Measurements from ENCODE around the gene RSPO4. TPM values are rescaled to one million over a fixed set of nuclear protein-coding genes. Genes with fewer than 3 reads are reported as not detected.

RSPO4 gene
- total RNA-seq, 4 donors from 2014 or later = 0.27 to 0.47 (median 0.27) TPM; not detected in 1

DNA sequence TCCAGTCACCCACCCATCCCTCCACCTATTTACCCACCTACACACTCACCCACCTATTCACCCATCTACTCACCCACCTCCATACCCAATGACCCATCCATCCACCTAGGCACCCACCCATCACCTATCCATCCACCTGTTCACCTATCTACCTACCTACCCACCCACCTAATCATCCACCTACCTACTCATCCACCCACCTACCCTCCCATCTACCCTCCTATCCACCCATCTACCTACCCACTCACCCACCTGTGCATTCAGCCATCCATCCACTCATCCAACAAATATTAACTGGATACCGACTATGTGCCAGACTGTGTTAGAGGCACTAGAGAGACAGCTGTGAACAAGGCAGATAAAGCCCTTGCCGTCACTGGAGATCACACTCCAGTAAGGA lies 40.3 kb downstream of the RSPO4 start:
- Histone ChIP-seq H3K27me3 (peaks cover 75% of the 10 kb centered on the region), H3K27ac (no peak overlapping the region), H3K9me3 (no peaks in the 10 kb centered on the region), H3K36me3 (no peaks in the 10 kb centered on the region), H3K4me1 (no peaks in the 10 kb centered on the region), H3K4me3 (no peak overlapping the region)
- no peak for TF ChIP-seq POLR2A (IDR thresholded peaks at IDR 0.05)
- no peak for TF ChIP-seq EP300 (IDR thresholded peaks at IDR 0.05)
- TF ChIP-seq, protein P1, sequence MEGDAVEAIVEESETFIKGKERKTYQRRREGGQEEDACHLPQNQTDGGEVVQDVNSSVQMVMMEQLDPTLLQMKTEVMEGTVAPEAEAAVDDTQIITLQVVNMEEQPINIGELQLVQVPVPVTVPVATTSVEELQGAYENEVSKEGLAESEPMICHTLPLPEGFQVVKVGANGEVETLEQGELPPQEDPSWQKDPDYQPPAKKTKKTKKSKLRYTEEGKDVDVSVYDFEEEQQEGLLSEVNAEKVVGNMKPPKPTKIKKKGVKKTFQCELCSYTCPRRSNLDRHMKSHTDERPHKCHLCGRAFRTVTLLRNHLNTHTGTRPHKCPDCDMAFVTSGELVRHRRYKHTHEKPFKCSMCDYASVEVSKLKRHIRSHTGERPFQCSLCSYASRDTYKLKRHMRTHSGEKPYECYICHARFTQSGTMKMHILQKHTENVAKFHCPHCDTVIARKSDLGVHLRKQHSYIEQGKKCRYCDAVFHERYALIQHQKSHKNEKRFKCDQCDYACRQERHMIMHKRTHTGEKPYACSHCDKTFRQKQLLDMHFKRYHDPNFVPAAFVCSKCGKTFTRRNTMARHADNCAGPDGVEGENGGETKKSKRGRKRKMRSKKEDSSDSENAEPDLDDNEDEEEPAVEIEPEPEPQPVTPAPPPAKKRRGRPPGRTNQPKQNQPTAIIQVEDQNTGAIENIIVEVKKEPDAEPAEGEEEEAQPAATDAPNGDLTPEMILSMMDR (IDR thresholded peaks at IDR 0.05) = no peak
- TF ChIP-seq POLR2AphosphoS5 (IDR thresholded peaks at IDR 0.05) = no peak
- no peak for ATAC-seq
- 45% methylated on average over 2 of the region's 2 CpGs; no CpG with 5 or more reads in 1 of the 2 donors for WGBS, 2 donors (ENCODE audit: low coverage in 1 of 2)

DNA sequence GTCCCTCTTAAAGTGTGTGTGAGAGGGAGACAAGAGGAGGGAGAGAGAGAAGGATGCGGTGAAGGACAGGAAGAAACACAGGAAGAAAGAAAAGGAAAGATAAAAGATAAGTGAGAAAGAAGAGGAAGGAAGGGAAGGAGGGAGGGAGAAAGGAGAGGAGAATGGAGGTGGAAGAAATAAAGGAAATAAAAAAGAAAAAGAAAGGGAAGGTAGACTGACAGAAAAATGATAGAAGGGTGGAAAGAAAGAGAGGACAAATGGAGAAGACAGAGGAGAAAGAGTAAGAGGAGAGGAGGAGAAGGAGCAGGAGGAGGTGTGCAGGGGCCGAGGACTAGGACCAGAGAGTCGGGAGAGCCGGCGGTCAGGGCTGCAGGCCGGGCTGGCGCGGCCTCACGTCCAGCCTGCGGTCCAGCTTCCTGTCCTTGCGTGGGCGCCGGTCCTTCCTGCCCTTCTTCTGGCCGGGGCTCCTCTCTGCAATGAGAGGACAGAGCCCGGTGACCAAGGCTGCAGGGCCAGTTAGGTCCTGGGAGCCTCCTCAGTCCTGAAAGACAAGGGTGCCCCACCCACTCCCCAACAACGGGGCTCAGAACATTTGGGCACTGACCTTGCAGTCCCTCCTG lies 42.0 kb downstream of the RSPO4 start:
- peaks cover 0 to 7% (median 2%) of the 10 kb centered on the region in 3 donors for H3K4me1 ChIP-seq
- ATAC-seq = no peak
- H3K9me3 ChIP-seq = no peaks in the 10 kb centered on the region
- peaks cover 78% of the 10 kb centered on the region for H3K27me3 ChIP-seq
- no peak overlapping the region for H3K4me3 ChIP-seq
- TF ChIP-seq POLR2AphosphoS5 (IDR thresholded peaks at IDR 0.05) (no peak), EP300 (IDR thresholded peaks at IDR 0.05) (no peak), POLR2A (IDR thresholded peaks at IDR 0.05) (no peak)
- TF ChIP-seq, protein P1 (IDR thresholded peaks at IDR 0.05) = no peak
- H3K36me3 ChIP-seq = no peaks in the 10 kb centered on the region
- H3K27ac ChIP-seq = no peak overlapping the region
- 78 to 83% methylated on average over 6 to 13 of the region's 16 CpGs for WGBS, 2 donors (ENCODE audit: low coverage in 1 of 2)

DNA sequence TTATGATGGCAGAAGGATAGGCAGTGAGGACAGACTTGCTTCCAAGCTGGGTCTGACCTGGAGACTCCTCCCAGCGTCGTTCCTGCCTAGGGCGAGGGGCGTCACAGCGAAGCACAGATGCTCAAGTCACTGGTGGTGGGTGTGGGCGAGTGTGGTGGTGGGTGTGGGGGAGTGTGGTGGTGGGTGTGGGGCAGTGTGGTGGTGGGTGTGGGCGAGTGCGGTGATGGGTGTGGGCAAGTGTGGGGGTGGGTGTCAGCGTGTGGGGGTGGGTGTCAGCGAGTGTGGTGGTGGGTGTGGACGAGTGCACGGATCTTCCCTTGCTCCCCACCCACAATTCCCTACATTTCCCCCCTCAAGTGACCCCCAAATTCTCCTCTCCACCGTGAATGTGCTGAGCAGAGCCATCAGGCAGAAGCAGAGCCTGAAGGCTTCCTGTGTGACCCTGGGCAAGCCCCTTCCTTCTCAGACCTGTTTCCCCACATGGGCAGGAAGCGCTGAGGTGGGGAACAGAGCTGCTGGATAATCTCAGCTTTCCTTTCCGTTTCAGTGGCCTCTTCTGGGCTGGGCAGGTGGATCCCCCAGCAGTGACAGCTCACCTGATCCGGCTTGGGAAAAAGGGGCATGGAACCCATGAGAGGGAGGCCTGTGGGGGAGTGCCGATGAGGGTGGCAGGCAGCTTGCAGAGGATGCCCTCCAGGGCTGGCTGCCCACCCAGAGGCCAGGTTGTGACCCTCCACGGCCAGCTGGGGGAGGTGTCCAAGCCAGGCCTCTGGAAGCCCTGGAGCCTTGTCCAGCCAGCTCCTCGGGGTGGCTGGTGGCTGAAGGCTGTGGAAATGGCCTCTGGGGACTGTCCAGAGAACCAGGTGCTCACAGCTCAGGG lies 42.9 kb downstream of the RSPO4 start:
- no peak for ATAC-seq
- Histone ChIP-seq H3K4me1 (peaks cover 0 to 7% (median 2%) of the 10 kb centered on the region in 3 donors), H3K4me3 (no peak overlapping the region), H3K36me3 (no peaks in the 10 kb centered on the region), H3K9me3 (no peaks in the 10 kb centered on the region), H3K27ac (no peak overlapping the region), H3K27me3 (peaks cover 79% of the 10 kb centered on the region)
- 70% methylated on average over 2 of the region's 19 CpGs; no CpG with 5 or more reads in 1 of the 2 donors for WGBS, 2 donors (ENCODE audit: low coverage in 1 of 2)
- TF ChIP-seq EP300 (IDR thresholded peaks at IDR 0.05) = no peak
- TF ChIP-seq, protein P1 (IDR thresholded peaks at IDR 0.05) = no peak
- no peak for TF ChIP-seq POLR2AphosphoS5 (IDR thresholded peaks at IDR 0.05)
- TF ChIP-seq POLR2A (IDR thresholded peaks at IDR 0.05) = no peak

DNA sequence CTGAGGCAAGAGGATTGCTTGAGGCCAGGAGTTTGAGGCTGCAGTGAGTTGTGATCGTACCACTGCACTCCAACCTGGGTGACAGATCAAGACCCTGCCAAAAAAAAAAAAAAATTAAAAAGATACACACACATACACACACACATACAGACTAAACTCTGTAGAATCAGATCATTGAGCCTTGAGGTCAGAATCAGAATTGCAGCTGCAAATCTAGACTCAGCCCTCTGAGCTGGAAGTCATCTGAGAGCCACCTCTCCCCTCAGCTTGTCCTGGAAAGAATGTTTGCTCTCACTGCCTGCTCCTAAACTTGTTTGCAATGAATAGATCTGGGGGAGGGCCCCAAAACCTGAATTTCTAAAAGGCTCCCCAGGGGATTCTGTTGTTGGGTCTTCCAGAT lies 44.6 kb downstream of the RSPO4 start:
- Histone ChIP-seq H3K9me3 (no peaks in the 10 kb centered on the region), H3K27ac (no peak overlapping the region), H3K4me3 (no peak overlapping the region), H3K36me3 (no peaks in the 10 kb centered on the region), H3K4me1 (peaks cover 0 to 7% (median 2%) of the 10 kb centered on the region in 3 donors), H3K27me3 (peaks cover 86% of the 10 kb centered on the region)
- TF ChIP-seq POLR2AphosphoS5 (IDR thresholded peaks at IDR 0.05) = no peak
- no peak for TF ChIP-seq POLR2A (IDR thresholded peaks at IDR 0.05)
- no peak for TF ChIP-seq EP300 (IDR thresholded peaks at IDR 0.05)
- TF ChIP-seq, protein P1 (IDR thresholded peaks at IDR 0.05) = no peak
- ATAC-seq = no peak
- WGBS, 2 donors (ENCODE audit: low coverage in 1 of 2) = 67 to 86% methylated on average over 1 of the region's 1 CpG

Data from gastroesophageal sphincter (tissue), 4 donors.